Psoas muscle (tissue), 8 donors: ENCODE results near the gene SEC14L5. TPM values are rescaled to one million over a fixed set of nuclear protein-coding genes. Genes with fewer than 3 reads are reported as not detected.

ENCODE experiments used
- ATAC-seq, 4 donors: fragments of 200-7000 bp; cut with Tn5 transposase; one replicate each; pipeline ENCODE4 v1.9.1; 2020; ENCODE audit warnings: moderate library complexity in 3 of 4, mild to moderate bottlenecking in 2 of 4
- DNase-seq, 2 donors: peaks; one replicate each; pipeline ENCODE4 v3.0.0-alpha.2; 2020
- H3K27ac ChIP-seq: fragments of 200-600 bp; one replicate; pipeline ENCODE4 v1.8.0; 2022
- H3K27me3 ChIP-seq, 3 donors: fragments of 200-600 bp in 1 of 3; one replicate each; pipeline versions ENCODE4 v1.6.1 to v1.8.0; 2013 to 2022; ENCODE audit warnings: low read length in 2 of 3, mild to moderate bottlenecking in 2 of 3, moderate library complexity in 1 of 3; ENCODE audit not compliant: insufficient read depth in 3 of 3
- H3K36me3 ChIP-seq, 2 donors: fragments of 200-600 bp in 1 of 2; one replicate each; pipeline versions ENCODE4 v1.6.1 to v1.8.0; 2013 to 2022; ENCODE audit warnings: low read depth in 1 of 2, mild to moderate bottlenecking in 1 of 2, moderate library complexity in 1 of 2; ENCODE audit not compliant: insufficient read depth in 1 of 2
- H3K4me1 ChIP-seq: fragments of 200-600 bp; one replicate; pipeline ENCODE4 v1.8.0; 2022
- H3K4me3 ChIP-seq: fragments of 200-600 bp; one replicate; pipeline ENCODE4 v1.8.0; 2022; ENCODE audit warnings: mild to moderate bottlenecking
- H3K9me3 ChIP-seq: fragments of 200-600 bp; one replicate; pipeline ENCODE4 v1.8.0; 2022
- CTCF ChIP-seq: fragments of 200-600 bp; IDR thresholded peaks from one replicate; pipeline ENCODE4 v1.8.0; 2022; ENCODE audit warnings: antibody characterized with exemption
- WGBS, 3 donors: extraction: QIAGEN DNeasy Blood & Tissue Kit; methylation state at CpG; one replicate each; pipeline versions ENCODE4 v1.1.6 to v1.1.7; 2013; 5-methylcytosine and 5-hydroxymethylcytosine counted together
- intact Hi-C, 2 donors: fragments of 100-400 bp; cut with DNase I; formaldehyde crosslinking; loops; one replicate each; pipeline versions ENCODE4 v1.11.0 to v1.14.2; 2022
- polyA plus RNA-seq, 3 donors: library from polyadenylated mRNA; stranded (reverse); fragments of 200-250 nt; gene quantifications; one replicate each; pipeline ENCODE4 v1.2.3, GENCODE V29; 2013
- total RNA-seq, 4 donors: library from RNA; stranded (reverse); fragmentation: NEBNext Ultra II Directional in 2 of 4; extraction: Animal tissue kit (Norgen Biotek cat#: 25700) in 2 of 4; gene quantifications; one replicate each; pipeline versions ENCODE4 v1.2.1 to v1.2.4, GENCODE V29; 2021 to 2023
- donor health status: healthy with polysubstance abuse.
- donor health status: DM: no; HTN: no; CAD: no; lungs with moderate emphysema.
- donor health status: Bipolar disorder and iron deficiency.
- donor health status: healthy.
- donor health status: DM: yes; HTN: yes; CAD: no.
- donor health status: DM: no; HTN: no; CAD: no.
- donor health status: DM: no; HTN: no; CAD: no.
- donor health status: DM: yes; HTN: yes; CAD: no.

The SEC14L5 gene
- total and polyA plus RNA-seq, 7 donors = 0.23 to 0.88 (median 0.42) TPM

GRCh38 chr16:4933871-4934395 is 24.2 kb upstream of the SEC14L5 start:
- Histone ChIP-seq H3K27ac (no peak overlapping the region), H3K27me3 (peaks cover 0 to 43% (median 5%) of the 10 kb centered on the region in 3 donors), H3K36me3 (no peaks in the 10 kb centered on the region), H3K9me3 (no peaks in the 10 kb centered on the region), H3K4me3 (no peak overlapping the region), H3K4me1 (peaks cover 15% of the 10 kb centered on the region)
- intact Hi-C loops = no loop called here
- DNase-seq (no peak), ATAC-seq (no peak)
- 83 to 88% (median 87%) methylated on average over 15 of the region's 15 CpGs for WGBS, 3 donors
- no peak for TF ChIP-seq CTCF

- WGBS, 3 donors = 81 to 88% (median 88%) methylated on average over 6 of the region's 6 CpGs
- Histone ChIP-seq H3K27me3 (peaks cover 0 to 43% (median 5%) of the 10 kb centered on the region in 3 donors), H3K27ac (no peak overlapping the region), H3K36me3 (no peaks in the 10 kb centered on the region), H3K4me3 (no peak overlapping the region), H3K4me1 (peaks cover 15% of the 10 kb centered on the region), H3K9me3 (no peaks in the 10 kb centered on the region)
- intact Hi-C loops = no loop called here
- no peak for TF ChIP-seq CTCF
- ATAC-seq (no peak), DNase-seq (no peak)
Observed at GRCh38 chr16:4934591-4934990, 23.5 kb upstream of the SEC14L5 start.

- intact Hi-C loops = no loop called here
- Histone ChIP-seq H3K27me3 (peaks cover 0 to 43% (median 5%) of the 10 kb centered on the region in 3 donors), H3K4me1 (peaks cover 15% of the 10 kb centered on the region)
Observed at GRCh38 chr16:4935241-4935855, 22.8 kb upstream of the SEC14L5 start.

GRCh38 chr16:4936181-4936990 is 21.7 kb upstream of the SEC14L5 start:
- peak; percentile 10 for TF ChIP-seq CTCF
- Histone ChIP-seq H3K27me3 (peaks cover 0 to 43% (median 5%) of the 10 kb centered on the region in 3 donors), H3K27ac (no peak overlapping the region), H3K36me3 (no peaks in the 10 kb centered on the region), H3K9me3 (no peaks in the 10 kb centered on the region), H3K4me3 (peak overlapping the region; percentile 66), H3K4me1 (peaks cover 15% of the 10 kb centered on the region)
- 3 to 4% (median 3%) methylated on average over 38 to 64 of the region's 64 CpGs for WGBS, 3 donors
- DNase-seq (peak; percentile 47 to 71), ATAC-seq (peak; percentile 40 to 51 (median 44))
- intact Hi-C loops = no loop called here

More at GRCh38 chr16:4935241-4935855, 22.8 kb upstream of the SEC14L5 start:
- H3K27ac ChIP-seq = no peak overlapping the region
- ATAC-seq (peak; percentile 94 to 96 (median 95)), DNase-seq (peak; percentile 97 to 98)
- H3K4me3 ChIP-seq = peak overlapping the region; percentile 66
- WGBS, 3 donors = 21 to 32% (median 26%) methylated on average over 18 to 19 of the region's 19 CpGs
- H3K36me3 ChIP-seq = no peaks in the 10 kb centered on the region
- H3K9me3 ChIP-seq = no peaks in the 10 kb centered on the region
- TF ChIP-seq CTCF = no peak
